RWPE2 (cell line): ENCODE measurements around the gene LZTS3.

ENCODE experiments used
- ATAC-seq: fragments of 200-7000 bp; cut with Tn5 transposase; 3 replicates; pipeline ENCODE4 v1.9.1; 2021; ENCODE audit warnings: low read depth
- DNase-seq: peaks from one replicate; pipeline ENCODE4 v3.0.0-alpha.2; 2020; ENCODE audit warnings: low spot score
- H3K27ac ChIP-seq: fragments of 450-650 bp; 2 replicates; pipeline ENCODE4 v1.5.1; 2017; ENCODE audit warnings: mild to moderate bottlenecking; ENCODE audit not compliant: poor library complexity, severe bottlenecking
- H3K27me3 ChIP-seq: fragments of 250-450 bp; sonication (Bioruptor Pico); 2 replicates; pipeline ENCODE4 v1.5.1; 2021; ENCODE audit warnings: mild to moderate bottlenecking, moderate library complexity; ENCODE audit not compliant: insufficient read depth, poor library complexity, severe bottlenecking
- H3K36me3 ChIP-seq: fragments of 250-450 bp; sonication (Bioruptor Pico); 2 replicates; pipeline ENCODE4 v1.5.1; 2020; ENCODE audit warnings: low read depth, mild to moderate bottlenecking, moderate library complexity
- H3K4me1 ChIP-seq: fragments of 250-450 bp; sonication (Bioruptor Pico); 2 replicates; pipeline ENCODE4 v1.5.1; 2021; ENCODE audit warnings: mild to moderate bottlenecking, moderate library complexity; ENCODE audit not compliant: insufficient read depth, poor library complexity, severe bottlenecking
- H3K4me3 ChIP-seq: fragments of 250-450 bp; sonication (Bioruptor Pico); 2 replicates; pipeline ENCODE4 v1.5.1; 2021; ENCODE audit warnings: mild to moderate bottlenecking, moderate library complexity; ENCODE audit not compliant: severe bottlenecking
- H3K9me3 ChIP-seq: fragments of 250-450 bp; sonication (Bioruptor Pico); 2 replicates; pipeline ENCODE4 v1.5.1; 2021; ENCODE audit warnings: mild to moderate bottlenecking, moderate library complexity; ENCODE audit not compliant: severe bottlenecking
- TF ChIP-seq, protein P1 (sequence below): fragments of 450-650 bp; IDR thresholded peaks from one replicate; pipeline ENCODE4 v1.5.1; 2017; ENCODE audit warnings: mild to moderate bottlenecking, moderate library complexity; ENCODE audit not compliant: poor library complexity, severe bottlenecking

LZTS3 gene

DNA sequence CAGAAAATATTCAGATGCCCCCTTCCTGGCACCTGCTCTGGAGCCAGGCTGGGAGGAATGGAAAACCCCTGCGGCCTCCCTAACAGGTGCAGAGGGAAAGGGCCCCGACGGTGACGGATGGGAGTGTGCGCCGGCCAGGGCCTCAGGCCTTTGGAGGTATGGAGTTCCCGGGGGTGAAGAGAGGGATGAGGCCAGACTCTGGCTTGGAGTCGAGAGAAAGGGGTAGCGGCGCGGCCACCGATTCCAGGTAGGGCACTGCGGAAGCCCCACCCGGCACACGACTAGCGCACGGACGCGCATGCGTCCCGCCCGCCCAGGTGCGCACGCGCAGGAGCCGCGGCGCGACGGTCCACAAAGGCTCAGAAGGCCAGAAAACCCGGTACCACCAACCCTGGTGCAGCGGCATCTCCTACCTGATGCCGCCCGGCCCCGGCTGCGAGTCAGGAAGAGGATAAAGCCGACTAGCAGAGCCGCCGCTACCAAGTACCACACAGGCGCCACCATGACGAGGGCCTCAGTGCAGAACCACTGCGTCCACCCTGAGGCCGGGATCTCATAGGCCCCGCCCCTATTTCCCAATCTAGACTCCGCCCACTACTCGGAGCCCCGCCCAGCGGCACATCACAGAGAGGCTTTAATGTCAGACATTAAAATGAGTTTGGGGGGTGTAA is 30.9 kb upstream of the LZTS3 start, which contains the start of gene DDRGK1:
DDRGK1 (minus strand) TSS at position 559 of the 671 bp plus-strand sequence; CDS start at position 504, 55 bp downstream.
- Histone ChIP-seq H3K27me3 (no peaks in the 10 kb centered on the region), H3K36me3 (peaks cover 25% of the 10 kb centered on the region), H3K9me3 (no peaks in the 10 kb centered on the region), H3K27ac (peak within 1 kb of the TSS; percentile 63), H3K4me3 (peak within 1 kb of the TSS; percentile 63), H3K4me1 (no peaks in the 10 kb centered on the region)
- TF ChIP-seq, protein P1, sequence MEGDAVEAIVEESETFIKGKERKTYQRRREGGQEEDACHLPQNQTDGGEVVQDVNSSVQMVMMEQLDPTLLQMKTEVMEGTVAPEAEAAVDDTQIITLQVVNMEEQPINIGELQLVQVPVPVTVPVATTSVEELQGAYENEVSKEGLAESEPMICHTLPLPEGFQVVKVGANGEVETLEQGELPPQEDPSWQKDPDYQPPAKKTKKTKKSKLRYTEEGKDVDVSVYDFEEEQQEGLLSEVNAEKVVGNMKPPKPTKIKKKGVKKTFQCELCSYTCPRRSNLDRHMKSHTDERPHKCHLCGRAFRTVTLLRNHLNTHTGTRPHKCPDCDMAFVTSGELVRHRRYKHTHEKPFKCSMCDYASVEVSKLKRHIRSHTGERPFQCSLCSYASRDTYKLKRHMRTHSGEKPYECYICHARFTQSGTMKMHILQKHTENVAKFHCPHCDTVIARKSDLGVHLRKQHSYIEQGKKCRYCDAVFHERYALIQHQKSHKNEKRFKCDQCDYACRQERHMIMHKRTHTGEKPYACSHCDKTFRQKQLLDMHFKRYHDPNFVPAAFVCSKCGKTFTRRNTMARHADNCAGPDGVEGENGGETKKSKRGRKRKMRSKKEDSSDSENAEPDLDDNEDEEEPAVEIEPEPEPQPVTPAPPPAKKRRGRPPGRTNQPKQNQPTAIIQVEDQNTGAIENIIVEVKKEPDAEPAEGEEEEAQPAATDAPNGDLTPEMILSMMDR: no peak
- DNase-seq (peak; percentile 80), ATAC-seq (peak; percentile 79)

DNA sequence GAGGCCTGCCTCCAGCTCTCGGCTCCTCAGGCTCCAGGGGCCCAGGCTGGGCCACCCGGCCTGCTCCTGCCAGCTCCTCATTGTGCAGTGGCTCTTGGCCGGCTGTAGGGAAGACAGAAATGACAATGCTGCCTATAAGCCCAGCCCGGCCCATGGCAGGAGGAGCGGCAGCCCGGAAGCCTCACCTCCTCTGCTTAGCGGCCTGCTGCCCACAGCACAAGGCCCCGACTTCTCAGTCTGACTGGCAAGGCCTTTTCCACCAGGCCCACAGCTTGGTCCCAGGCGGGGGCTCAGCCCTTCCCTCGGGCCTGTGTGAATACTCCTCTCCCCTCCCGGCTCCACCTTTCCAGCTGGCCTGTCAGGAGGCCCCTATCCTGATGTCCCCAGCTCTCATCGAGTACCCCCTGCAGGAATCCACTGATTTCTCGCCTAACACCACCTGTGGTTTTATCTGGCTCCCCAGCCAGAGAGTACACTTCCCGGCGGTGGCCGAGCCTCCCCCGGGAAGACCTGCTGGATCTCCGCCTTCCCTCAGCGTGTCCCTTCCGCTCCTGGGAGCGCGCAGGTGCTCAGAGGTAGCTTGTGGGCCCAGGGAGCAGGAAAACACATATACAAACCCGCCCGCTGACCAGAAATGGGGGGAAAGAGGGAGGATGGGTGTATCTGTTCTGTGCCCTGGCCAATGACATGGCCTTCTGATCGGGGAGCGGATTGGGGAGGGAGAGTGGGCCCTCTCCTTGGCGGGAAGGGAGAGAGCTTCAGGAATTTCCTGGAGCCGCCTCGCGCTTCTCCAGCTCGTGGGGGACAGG is 30.2 kb upstream of the LZTS3 start:
- ATAC-seq (peak; percentile 50), DNase-seq (no peak)
- Histone ChIP-seq H3K4me1 (no peaks in the 10 kb centered on the region), H3K4me3 (peak overlapping the region; percentile 63), H3K36me3 (peaks cover 31% of the 10 kb centered on the region), H3K27ac (peak overlapping the region; percentile 63), H3K27me3 (no peaks in the 10 kb centered on the region), H3K9me3 (no peaks in the 10 kb centered on the region)
- TF ChIP-seq, protein P1: no peak

DNA sequence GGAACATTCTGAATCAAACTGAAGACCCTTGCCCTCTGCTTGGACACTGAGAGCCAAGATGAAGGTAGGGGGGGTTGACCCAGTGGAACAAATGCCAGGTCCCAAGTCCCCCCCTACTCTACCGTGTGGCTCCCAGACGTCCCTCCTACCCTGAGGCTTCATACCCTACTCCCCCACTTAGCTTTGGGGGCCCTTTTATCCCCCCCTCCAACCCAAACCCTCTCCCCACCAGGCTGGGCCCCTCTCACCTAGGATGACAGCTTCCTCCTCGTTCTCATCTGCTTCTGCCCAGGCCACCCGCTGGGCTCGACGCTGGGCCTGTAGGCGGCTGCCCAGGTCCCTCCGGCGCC is 29.6 kb upstream of the LZTS3 start:
- Histone ChIP-seq H3K36me3 (peaks cover 31% of the 10 kb centered on the region), H3K27ac (peak overlapping the region; percentile 63), H3K4me1 (no peaks in the 10 kb centered on the region), H3K4me3 (peak overlapping the region; percentile 63), H3K9me3 (no peaks in the 10 kb centered on the region), H3K27me3 (no peaks in the 10 kb centered on the region)
- TF ChIP-seq, protein P1: no peak
- ATAC-seq (no peak), DNase-seq (no peak)

DNA sequence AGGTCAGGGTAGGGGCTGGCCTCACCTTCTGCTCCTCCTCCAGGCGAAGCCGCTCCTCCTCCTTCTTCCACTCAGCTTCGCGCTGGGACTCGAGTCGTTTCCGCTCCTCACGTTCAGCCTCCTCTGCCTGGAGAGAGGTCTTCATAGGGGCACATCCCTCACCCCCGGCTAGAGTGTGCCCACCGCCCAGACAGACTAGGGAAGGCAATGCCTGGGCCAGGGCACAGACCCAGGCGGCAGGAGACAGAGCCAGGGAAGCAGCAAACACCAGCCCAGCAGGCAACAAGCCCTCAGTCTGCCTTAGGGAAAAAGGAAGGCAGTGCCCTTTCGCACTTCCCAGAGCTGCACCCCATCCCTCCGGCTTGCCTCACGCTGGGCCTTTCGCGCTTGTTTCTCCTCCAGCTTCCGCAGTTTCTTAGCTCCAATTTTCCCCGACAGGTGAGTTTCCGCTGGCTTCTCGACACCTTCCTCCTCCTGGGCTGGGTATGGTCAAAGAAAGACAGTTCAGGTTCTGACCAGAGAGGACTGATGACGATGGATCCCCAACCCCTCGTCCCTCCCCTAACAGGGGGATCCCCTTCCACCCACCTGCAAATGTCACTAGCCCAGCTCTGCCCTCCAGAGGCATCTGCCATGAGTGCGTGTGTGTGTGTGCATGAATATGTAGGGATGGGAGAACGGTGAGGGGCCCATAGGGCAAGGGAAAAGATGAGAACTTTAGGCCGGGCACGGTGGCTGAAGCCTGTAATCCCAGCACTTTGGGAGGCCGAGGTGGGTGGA is 26.8 kb upstream of the LZTS3 start:
- Histone ChIP-seq H3K27me3 (no peaks in the 10 kb centered on the region), H3K4me3 (no peak overlapping the region), H3K36me3 (peaks cover 55% of the 10 kb centered on the region), H3K27ac (no peak overlapping the region), H3K4me1 (no peaks in the 10 kb centered on the region), H3K9me3 (no peaks in the 10 kb centered on the region)
- TF ChIP-seq, protein P1: no peak
- no peak for ATAC-seq
- no peak for DNase-seq
